HFF-Myc (cell line): ENCODE data around the gene TBXAS1.

Source experiments
- DNase-seq: peaks from one replicate; pipeline ENCODE4 v3.0.0-alpha.2; 2011; ENCODE audit warnings: low read depth; ENCODE audit errors: extremely low read depth
- H3K4me3 ChIP-seq: replicated peaks from 2 replicates; pipeline ENCODE4 v1.5.1; 2011; ENCODE audit warnings: low read depth, mild to moderate bottlenecking, control low read depth, low read length
- TF ChIP-seq, protein P1 (sequence below): IDR thresholded peaks from 2 replicates; pipeline ENCODE4 v1.5.1; 2012; ENCODE audit warnings: mild to moderate bottlenecking, low read depth, low read length, control low read depth; ENCODE audit errors: missing control alignments

The TBXAS1 gene

DNA sequence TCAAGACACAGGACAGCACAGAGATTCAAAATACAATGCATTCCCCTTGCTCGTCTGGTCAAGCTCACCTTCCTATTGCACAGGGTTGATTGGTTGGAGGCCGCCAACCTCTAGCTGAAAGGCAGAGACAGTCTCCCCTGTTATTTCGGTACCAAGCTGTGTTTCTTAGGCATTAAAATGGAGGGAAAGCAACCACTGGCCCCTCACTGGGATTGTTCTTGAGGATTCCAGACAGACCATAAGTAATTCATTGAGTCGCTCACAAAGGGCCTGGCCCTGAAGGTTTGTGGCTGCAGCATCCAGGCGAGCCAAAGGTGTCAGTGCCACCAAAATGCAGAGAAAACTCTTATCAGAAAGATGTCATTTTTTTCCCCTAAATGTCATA, 152.4 kb downstream of the TBXAS1 start:
- DNase-seq, result no peak
- H3K4me3 ChIP-seq, result no peak overlapping the region
- TF ChIP-seq, protein P1, sequence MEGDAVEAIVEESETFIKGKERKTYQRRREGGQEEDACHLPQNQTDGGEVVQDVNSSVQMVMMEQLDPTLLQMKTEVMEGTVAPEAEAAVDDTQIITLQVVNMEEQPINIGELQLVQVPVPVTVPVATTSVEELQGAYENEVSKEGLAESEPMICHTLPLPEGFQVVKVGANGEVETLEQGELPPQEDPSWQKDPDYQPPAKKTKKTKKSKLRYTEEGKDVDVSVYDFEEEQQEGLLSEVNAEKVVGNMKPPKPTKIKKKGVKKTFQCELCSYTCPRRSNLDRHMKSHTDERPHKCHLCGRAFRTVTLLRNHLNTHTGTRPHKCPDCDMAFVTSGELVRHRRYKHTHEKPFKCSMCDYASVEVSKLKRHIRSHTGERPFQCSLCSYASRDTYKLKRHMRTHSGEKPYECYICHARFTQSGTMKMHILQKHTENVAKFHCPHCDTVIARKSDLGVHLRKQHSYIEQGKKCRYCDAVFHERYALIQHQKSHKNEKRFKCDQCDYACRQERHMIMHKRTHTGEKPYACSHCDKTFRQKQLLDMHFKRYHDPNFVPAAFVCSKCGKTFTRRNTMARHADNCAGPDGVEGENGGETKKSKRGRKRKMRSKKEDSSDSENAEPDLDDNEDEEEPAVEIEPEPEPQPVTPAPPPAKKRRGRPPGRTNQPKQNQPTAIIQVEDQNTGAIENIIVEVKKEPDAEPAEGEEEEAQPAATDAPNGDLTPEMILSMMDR, result no peak

DNA sequence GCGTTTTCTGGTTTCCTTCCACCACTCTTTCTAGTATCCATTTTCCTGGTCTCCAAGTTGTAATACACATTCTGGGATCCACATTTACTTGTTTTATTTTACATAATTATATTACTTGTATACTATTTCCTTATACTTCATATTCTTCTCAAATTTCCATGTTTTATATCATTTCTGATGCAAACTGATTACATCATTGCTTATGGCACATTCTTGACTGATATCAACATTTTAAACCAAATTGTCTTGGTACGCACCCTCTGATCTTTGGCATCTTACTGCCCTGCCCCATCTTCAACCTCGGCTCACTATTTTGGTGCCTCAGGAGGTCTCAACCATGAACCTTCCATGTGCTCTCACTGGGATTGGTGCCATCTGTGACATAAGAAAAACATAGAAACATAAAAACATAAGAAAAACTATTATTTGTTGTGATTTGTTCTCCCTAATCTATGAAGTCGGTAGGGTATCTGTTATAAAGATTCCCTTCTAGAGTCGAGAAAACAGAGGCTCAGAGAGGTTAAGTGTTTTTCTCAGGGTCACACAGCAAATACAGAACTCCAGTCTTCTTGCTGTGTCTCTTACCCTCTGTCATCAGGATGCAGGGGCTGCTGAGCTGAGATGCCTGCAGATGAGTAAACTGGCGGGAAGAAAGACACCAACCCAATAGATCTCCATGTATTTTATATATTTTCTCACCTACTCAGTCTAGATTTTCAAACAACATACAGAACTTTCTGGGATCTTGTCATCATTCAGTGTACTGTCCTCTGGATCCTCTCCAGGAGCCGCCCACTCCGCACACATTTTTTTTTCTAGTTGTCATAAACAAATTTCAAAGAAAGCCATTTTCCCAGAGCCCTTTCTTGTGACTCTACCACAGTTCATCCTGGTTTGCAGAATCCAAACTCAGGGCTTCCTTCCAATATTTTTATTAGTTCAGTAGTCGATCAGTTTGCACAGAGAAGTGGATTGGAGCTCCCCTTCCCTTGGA, 154.2 kb downstream of the TBXAS1 start:
- TF ChIP-seq, protein P1, result no peak

DNA sequence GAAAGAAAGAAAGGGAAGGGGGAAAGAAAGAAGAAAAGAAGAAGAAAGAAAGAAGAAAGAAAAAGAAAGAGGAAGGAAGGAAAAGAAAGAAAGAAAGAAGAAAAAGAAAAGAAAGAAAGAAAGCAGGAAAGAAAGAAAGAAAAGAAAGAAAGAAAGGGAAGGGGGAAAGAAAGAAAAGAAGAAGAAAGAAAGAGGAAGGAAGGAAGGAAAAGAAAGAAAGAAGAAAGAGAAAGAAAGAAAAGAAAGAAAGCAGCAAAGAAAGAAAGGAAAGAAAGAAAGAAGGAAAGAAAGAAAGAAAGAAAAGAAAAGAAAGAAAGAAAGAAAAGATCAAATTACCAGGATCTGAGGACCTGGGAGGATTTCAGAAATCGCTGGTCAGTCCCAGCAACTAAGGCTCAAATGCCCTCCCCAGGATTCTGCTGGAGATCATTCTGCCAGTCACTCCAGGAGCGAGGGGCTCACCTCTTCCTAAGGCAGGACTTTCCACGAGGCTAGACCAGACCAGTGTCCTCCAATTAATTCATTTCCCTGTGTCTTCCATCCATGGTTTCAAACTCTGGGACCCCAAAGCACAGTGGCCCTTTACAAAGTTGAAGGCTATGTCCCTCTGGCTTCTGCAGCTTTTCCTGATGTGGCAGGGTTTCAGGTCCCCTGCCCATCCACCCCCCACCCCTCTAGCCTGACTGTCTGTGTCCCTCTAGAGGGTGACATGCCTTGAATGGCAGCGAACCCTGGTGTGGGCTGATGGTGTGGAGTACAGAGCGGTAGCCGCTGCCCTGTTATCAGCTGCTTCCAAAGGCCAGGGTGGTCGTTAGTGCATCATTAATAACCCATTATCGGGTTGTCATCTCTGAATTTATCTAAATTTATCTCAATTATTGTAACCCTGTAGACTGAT, 155.8 kb downstream of the TBXAS1 start:
- TF ChIP-seq, protein P1, result no peak
- no peak overlapping the region for H3K4me3 ChIP-seq
- DNase-seq, result no peak

More for the DNA sequence above, 154.2 kb downstream of the TBXAS1 start:
- no peak for DNase-seq
- no peak overlapping the region for H3K4me3 ChIP-seq

DNA sequence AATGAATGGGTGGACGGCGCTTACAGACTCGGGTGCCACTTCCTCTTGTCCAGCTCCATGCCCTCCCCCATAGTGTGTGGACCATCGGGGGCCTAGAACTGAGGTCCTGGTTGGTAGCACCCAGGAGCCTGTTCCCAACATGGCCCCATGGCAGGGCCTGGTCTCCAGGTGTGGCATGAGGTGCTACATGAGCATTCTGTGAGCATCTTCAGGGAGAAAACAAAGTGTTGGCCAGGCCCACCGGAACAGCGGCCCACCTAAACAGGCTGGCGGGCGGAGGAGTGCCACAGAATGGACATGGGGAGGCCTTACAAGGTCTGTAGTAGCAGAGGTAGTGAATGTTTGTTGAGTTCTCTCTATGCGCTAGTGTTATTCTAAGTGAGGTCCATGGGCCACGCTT, 156.7 kb downstream of the TBXAS1 start:
- DNase-seq, result no peak
- TF ChIP-seq, protein P1, result no peak
- H3K4me3 ChIP-seq, result no peak overlapping the region

DNA sequence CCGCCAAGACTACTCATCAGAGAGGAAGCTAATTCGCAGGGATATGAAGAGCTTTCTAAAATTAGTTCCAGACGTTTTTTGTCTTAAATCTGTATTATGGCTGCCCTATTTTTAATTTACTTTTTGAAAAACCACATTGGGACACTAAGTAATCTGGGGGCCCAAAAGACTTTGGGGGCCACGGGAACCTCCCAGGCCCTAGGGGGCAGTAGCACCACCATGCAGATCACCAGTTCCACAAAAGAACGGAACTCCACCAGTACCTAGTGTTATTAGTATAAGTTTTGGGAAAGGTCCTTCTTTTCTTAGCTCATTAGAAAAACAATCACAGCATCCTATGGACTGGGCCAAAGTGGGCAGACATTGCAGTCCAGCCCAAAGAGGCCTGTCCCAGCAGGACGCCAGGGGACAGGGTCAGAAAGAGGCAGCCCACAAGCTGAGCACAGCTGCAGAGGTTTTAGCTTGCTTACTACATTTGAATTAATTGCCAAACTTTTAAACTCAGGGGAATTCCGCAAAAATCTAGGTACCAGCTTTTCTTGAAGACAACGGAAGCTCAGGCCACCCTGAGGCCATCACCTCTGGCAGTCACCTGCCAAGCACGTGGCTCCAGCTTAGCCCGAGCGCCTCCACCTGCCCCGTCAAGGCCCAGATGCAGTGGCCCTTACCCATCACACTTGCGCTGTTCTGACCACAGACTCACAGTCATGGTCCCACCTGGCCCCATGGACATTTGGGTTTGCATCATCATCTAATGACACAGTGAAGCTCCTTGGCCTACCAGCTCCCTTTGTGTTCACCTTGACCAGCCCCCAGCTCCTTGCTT, 158.8 kb downstream of the TBXAS1 start:
- TF ChIP-seq, protein P1, result no peak
- no peak overlapping the region for H3K4me3 ChIP-seq
- DNase-seq, result no peak
